Fibroblast of gingiva (primary cell): ENCODE results near the gene LIN7B.
A peak's percentile ranks its signal among the peaks of the same experiment; 100 is the strongest.
"Not testable (repeated sequence)": the region's sequence is repeated elsewhere in the genome, so short reads cannot be mapped to it uniquely, and the experiment has no call there.

Source experiments
- DNase-seq: peaks from one replicate; pipeline ENCODE4 v3.0.0-alpha.2; 2011; ENCODE audit warnings: low read depth

Gene LIN7B

GRCh38 chr19:49118565-49119410 is 4.6 kb downstream of the LIN7B start, which contains the start of gene C19orf73:
Gene C19orf73, minus strand, starts transcription at chr19:49119143. Its CDS starts 121 bp downstream, at chr19:49119022.
- DNase-seq: peak; percentile 92

- DNase-seq: peak; percentile 47
Observed at GRCh38 chr19:49119411-49120324, 5.5 kb downstream of the LIN7B start, which contains the start of gene PPFIA3. Gene PPFIA3, plus strand, starts transcription at chr19:49119544. Its CDS starts 8,330 bp downstream, at chr19:49127874.

GRCh38 chr19:49120325-49120683 is 6.1 kb downstream of the LIN7B start:
- DNase-seq: no peak

DNA sequence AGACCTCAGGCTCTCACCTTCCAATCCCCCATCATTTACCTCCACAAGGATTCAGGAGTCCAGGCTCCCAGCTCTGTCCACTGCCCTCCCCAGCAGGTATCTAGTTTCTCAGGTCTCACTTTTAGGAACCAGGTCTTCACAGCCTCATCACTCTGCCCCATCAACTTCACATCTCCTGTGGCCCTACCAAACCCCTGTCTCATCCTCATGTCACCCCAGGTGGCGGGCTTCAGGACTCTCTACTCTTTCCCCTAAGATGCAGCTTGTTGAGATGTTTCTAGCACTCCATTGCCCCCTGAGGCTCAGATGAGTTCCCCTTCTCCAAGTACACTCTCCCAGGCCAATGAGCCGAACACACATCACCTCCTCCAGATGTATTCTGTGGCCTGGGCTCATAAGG is 6.7 kb downstream of the LIN7B start:
- no peak for DNase-seq

DNA sequence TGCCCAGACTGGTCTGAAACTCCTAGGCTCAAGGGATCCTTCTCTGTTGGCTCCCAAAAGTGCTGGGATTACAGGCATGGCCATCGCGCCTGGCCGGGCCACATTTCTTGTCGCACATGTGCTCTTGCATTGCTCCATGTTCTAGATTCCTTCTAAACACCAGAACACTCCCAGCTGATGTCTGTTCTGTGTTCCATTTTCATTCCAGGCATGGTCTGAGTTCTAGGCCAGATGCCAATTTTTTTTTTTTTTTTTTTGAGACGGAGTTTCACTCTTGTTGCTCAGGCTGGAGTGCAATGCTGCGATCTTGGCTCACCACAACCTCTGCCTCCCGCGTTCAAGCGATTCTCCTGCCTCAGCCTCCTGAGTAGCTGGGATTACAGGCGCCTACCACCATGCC is 7.7 kb downstream of the LIN7B start:
- DNase-seq: not testable (repeated sequence)

- DNase-seq: not testable (repeated sequence)
Observed at GRCh38 chr19:49123285-49123684, 9.1 kb downstream of the LIN7B start.

- DNase-seq: no peak
Observed at GRCh38 chr19:49125025-49125731, 11.0 kb downstream of the LIN7B start.

DNA sequence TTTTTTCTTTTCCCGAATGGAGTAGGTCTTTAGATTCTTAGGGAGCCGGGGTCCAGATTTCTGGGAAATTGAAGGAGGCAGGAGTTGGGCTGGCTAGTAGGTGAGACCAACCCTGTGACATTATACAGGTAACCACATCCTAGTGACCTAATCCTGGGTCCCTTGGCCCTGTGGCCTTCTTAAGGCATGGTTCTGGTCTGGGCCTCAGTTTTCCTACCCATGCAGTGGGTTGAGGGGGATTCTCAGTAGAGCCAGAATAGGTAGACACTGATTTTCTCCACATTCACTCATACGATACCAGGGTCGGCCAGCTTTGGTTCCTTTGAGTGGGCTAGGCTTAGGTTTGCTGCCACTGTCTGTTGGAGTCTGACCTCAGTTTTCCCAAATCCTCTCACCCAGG is 12.4 kb downstream of the LIN7B start:
- no peak for DNase-seq

DNA sequence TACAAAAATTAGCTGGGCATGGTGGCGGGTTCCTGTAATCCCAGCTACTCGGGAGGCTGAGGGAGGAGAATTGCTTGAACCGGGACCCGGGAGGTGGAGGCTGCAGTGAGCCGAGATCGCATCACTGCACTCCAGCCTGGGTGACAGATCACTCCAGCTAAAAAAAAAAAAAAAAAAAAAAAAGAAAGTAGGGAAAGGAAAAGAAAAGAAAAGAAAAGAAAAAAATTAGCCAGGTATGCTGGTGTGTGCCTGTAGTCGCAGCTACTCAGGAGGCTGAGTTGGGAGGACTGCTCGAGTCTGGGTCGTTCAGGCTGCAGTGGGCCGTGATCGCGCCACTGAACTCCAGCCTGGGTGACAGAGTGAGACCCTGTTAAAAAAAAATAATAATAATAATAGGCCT is 13.1 kb downstream of the LIN7B start:
- DNase-seq: not testable (repeated sequence)

- DNase-seq: peak; percentile 96
Observed at GRCh38 chr19:49127674-49128544, 13.7 kb downstream of the LIN7B start.

DNA sequence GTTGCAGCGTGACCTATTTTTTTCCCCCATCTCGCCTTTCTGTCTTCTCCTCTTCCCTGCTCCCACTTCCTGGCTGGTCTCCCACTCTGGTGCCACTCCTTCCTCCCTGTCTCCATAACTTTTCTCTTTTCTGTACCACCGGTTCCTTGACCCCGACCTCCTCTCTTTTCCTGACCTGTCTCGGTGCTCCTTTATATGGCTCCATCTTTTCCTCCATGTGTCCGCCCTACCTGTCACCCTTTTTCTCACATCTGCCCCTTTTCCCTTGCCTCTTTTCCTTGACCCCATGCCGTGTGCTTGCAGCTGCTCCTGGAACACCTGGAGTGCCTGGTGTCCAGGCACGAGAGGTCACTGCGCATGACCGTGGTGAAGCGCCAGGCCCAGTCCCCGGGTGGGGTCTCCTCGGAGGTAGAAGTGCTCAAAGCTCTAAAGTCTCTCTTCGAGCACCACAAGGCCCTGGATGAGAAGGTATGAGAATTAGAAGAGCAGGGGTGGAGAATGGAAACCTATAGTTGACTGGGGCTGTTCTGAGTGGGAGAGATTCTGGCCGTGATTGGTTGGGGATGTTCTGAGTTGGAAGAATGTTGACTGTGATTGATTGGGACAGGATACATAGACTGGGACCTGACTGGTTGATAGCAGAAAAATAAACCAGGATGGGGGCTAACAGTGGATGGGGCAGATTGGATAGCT is 14.5 kb downstream of the LIN7B start:
- DNase-seq: no peak

- no peak for DNase-seq
Observed at GRCh38 chr19:49129238-49129583, 15.0 kb downstream of the LIN7B start.

DNA sequence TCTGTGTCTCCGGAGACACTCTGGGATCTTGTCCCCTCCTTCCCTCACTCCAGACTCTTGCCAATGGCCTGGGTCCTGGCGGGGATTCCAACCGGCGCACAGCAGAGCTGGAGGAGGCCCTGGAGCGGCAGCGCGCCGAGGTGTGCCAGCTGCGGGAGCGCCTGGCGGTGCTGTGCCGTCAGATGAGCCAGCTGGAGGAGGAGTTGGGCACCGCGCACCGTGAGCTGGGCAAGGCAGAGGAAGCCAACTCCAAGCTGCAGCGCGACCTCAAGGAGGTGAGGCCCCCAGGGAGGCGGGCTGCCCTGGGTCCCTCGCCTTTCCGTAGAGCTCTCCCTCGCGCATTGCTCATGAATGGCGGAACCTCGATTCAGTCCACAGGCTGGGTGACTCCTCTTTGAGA is 16.2 kb downstream of the LIN7B start:
- DNase-seq: no peak

- no peak for DNase-seq
Observed at GRCh38 chr19:49132974-49133609, 18.9 kb downstream of the LIN7B start.

GRCh38 chr19:49133621-49134454 is 19.7 kb downstream of the LIN7B start:
- DNase-seq: peak; percentile 13

- no peak for DNase-seq
Observed at GRCh38 chr19:49135686-49136085, 21.5 kb downstream of the LIN7B start.

- DNase-seq: no peak
Observed at GRCh38 chr19:49136771-49137171, 22.6 kb downstream of the LIN7B start.

GRCh38 chr19:49140951-49141350 is 26.8 kb downstream of the LIN7B start:
- no peak for DNase-seq

- DNase-seq: no peak
Observed at GRCh38 chr19:49141352-49141751, 27.2 kb downstream of the LIN7B start.
